HL-60/S4 (cell line): ENCODE data around the gene HTR3B.
"Not testable (repeated sequence)": the region's sequence is repeated elsewhere in the genome, so short reads cannot be mapped to it uniquely, and the experiment has no call there.

Source experiments
- in situ Hi-C: fragments of 300-500 bp; cut with MboI; formaldehyde crosslinking; loops from 2 replicates; pipeline ENCODE4 v1.14.3; 2022; ENCODE audit warnings: low sequenced_read_pairs

HTR3B gene

GRCh38 chr11:113881856-113882255 lies 22.7 kb upstream of the HTR3B start:
- in situ Hi-C loops, result no loop called here

DNA sequence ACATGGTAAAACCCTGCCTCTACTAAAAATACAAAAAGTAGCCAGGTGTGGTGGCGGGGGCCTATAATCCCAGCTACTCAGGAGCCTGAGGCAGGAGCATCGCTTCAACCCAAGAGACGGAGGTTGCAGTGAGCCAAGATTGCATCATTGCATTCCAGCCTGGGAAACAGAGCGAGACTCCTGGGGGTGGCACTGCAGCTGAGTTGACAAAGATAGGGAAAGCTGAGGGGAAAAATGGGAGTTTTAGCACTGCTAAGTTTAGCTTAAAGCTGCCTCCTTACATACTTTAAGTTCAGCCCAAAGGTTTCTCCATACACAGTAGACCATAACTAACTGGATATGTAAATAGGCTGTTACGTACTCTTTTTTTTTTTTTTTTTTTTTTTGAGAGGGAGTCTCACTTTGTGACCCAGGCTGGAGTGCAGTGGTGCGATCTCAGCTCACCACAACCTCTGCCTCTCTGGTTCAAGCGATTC lies 20.2 kb upstream of the HTR3B start:
- in situ Hi-C loops, result no loop called here

- in situ Hi-C loops, result no loop called here
Observed at GRCh38 chr11:113885897-113886296, 18.7 kb upstream of the HTR3B start.

- in situ Hi-C loops, result no loop called here
Observed at GRCh38 chr11:113888848-113889247, 15.7 kb upstream of the HTR3B start.

GRCh38 chr11:113894421-113894996 lies 10.1 kb upstream of the HTR3B start:
- in situ Hi-C loops, result loop anchor here (10.0 kb wide), 1 partner anchor 370 kb away; no protein-coding TSS in a partner anchor

- in situ Hi-C loops, result loop anchor here (10.0 kb wide), 1 partner anchor 369 kb away; no protein-coding TSS in a partner anchor
Observed at GRCh38 chr11:113895367-113896155, 9.0 kb upstream of the HTR3B start.

DNA sequence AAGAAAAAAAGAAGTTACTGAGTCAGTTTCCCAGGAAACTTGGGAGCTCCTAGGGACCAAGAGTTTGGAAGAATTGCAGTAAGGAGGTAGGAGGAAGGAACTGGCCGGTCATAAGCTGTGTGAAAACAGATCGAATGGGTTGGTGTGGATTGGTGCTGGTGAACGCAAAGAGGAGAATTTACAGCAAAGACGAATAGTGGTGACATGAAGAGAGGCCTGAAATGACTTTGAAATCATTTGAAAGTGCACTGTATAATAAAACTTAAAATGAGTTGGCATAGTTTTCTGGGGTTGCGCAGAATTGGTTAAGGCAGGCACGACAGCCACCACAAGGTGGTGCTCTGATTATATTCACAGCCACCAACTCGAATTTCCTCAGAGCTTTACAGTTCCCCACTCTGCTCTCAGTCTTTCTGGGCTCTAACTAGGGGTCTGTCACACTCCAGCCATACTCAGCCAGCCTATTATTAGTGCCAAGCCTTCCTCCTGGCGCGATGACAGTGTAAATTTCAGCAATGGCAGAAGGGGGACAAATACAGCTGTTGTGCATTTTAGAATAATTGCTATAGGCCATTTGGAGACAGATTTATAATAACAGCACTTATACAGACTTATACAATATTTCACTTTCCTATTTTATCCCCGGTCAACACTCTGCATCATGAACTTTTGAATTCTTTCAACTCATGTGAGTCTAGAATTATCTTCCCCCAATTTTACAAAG lies 8.3 kb upstream of the HTR3B start:
- in situ Hi-C loops, result loop anchor here (10.0 kb wide), 1 partner anchor 368 kb away; no protein-coding TSS in a partner anchor

DNA sequence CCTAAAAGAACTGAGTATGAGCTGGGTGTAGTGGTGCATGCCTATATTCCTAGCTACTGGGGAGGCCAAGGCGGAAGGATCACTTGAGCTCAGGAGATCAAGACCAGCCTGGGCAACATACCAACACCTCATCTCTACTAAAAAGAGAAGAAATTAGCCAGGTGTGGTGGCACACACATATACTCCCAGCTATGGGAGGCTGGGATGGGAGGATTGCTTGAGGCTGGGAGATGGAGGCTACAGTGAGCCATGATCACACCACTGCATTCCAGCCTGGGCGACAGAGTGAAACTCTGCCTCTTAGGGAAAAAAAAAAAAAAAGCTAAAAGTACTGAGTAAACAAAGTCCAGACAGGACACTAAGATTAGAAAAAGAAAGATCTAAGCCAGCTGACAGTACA lies 3.5 kb upstream of the HTR3B start:
- in situ Hi-C loops, result no loop called here

- in situ Hi-C loops, result no loop called here
Observed at GRCh38 chr11:113906038-113906437, 1.4 kb downstream of the HTR3B start.

DNA sequence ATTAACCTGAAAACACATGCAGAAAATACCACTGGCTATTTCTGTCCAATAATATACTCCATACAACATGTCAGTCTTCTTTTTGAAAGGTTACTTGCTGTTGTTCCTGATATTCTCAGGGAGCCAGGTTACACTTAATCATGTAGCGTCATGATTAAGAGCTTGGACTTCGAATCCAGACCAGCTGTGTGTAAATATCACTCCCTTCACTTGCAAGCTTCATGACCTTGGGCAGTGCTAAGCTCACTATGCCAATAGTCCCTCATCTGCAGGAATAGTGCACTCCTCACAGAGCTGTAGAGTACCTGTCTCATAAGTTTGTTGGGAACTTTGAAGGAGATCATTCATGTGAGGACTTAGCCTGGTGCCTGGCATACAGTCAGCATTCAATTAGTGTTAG lies 1.9 kb downstream of the HTR3B start:
- in situ Hi-C loops, result no loop called here

- in situ Hi-C loops, result no loop called here
Observed at GRCh38 chr11:113907152-113907551, 2.6 kb downstream of the HTR3B start.

DNA sequence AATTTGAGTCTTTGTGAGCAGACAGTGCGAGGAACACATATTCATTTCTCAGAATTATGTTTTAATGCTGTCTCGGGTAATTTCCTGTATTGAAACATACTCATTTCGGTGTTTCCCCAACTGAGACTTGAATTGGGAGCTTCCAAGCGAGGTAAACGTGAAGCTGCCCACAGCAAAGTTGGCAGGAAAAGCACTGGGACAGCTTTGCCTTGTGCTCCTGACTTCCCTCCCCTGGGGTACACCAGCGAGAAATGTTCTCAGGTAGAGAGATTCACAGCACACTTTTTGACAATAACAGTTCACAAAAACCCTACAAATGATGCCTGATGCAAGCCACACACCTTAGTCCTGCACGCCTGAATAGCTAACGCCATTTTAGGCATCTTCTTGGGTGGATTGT lies 3.1 kb downstream of the HTR3B start:
- in situ Hi-C loops, result no loop called here

DNA sequence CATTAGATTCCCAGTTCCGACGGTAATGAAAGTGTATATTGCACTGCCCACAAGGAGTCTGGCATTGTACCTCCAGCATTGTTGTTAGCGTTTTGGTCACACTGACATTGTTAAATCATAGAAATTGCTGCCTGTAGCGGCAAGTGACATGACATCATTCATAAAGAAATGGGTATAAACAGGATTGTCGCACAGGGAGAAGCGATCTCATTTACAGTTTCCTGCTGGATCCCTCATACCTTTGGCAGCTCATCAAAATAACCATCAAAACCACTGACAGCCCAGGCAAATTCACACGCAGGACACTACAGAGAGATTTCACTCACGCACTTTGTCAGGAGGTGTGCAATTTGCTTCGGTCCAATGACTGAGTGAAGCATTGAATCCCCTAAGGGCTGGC lies 3.5 kb downstream of the HTR3B start:
- in situ Hi-C loops, result no loop called here

GRCh38 chr11:113911491-113911890 lies 6.9 kb downstream of the HTR3B start:
- in situ Hi-C loops, result not testable (repeated sequence)

DNA sequence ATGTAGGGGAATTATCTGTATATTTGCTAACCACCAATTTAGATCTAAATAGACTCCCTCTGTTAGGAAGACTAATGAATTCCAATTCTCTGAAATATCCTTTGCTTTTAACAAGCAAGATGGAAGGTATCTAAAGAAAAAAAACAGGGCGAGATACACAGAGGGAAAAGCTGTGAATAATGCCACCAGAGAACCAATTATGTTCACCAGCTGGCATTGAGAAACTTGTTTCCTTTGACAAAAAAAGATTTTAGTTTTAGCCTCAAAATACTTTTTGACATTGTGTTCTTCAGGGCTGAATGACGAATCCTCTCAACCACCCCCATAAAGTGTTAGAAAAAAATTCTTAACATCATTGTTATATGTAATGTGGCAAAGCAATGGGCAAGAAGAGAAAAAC lies 19.0 kb downstream of the HTR3B start:
- in situ Hi-C loops, result no loop called here

DNA sequence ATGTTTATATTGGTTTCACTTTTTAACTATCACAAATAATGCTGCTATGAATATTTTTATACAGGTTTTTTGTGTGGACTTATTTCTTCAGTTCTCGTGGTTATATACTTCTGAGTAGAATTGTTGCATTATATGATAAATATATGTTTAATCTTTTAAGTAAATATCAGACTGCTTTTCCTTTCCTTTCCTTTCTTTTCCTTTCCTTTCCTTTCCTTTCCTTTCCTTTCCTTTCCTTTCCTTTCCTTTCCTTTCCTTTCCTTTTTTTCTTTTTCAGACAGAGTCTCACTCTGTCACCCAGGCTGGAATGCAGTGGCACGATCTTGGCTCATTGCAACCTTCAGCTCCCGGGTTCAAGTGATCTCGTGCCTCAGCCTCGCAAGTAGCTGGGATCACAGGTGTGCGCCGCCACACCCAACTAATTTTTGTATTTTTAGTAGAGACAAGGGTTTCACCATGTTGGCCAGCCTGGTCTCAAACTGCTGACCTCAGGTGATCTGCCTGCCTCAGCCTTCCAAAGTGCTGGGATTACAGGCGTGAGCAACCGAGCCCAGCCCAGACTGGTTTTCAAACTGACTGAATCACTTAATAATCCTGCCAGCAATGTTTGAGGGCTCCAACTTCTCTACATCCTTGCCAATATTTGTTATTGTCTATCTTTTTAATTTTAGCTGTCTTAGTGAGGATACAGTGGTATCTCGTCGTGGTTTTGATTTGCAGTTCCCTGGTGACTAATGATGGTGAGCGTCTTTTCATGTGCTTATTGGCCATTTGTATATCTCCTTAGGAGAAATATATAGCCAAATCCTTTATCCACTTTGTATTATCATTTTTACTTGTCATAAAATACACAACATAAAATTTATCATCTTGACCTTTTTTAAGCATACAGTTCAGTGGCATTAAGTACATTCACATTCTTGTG lies 21.9 kb downstream of the HTR3B start:
- in situ Hi-C loops, result no loop called here

DNA sequence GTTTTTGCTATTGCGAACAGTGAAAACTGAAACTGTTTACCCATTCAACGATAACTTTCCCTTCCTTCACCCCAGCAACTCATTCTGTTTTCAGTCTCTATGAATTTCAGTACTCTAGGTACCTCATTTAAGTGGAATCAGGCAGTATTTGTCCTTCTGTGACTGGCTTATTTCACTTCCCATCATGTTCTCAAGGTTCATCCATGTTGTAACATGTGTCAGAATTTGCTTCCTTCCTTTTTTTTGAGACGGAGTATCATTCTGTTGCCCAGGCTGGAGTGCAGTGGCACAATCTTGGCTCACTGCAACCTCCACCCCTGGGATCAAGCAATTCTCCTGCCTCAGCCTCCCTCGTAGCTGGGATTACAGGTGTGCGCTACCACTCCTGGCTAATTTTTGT lies 23.7 kb downstream of the HTR3B start:
- in situ Hi-C loops, result no loop called here

GRCh38 chr11:113932788-113933187 lies 28.2 kb downstream of the HTR3B start:
- in situ Hi-C loops, result no loop called here

DNA sequence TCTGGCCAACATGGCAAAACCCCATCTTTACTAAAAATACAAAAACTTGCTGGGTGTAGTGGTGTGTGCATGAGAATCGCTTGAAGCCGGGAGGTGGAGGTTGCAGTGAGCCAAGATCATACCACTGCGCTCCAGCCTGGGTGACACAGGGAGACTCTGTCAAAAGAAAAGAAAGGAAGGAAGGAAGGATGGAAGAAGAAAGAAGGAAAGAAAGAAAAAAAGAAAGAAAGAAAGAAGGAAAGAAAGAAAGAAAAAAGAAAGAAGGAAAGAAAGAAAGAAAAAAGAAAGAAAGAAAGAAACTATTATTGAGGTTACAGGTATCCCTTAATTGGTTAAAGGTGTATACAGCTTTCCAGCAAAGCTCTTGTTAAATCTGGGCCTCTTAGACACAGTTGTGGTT lies 29.6 kb downstream of the HTR3B start:
- in situ Hi-C loops, result not testable (repeated sequence)

DNA sequence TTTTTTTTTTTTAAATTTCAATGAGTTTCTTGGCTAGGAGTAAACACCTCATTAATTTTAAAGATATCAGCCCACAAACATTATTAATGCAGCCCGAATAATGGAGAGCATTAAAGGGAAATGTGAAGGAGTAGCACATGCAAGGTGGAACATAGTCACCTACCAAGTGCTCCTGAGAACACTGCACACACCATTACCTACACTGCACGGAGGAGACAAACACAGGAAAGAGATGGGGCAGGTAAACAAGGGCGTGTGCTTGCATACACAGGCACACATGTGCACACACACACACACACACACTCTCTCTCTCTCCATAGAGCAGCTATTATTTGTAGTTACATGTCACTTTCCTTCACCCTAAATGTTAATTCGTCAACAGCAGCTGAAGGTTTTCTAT lies 30.2 kb downstream of the HTR3B start:
- in situ Hi-C loops, result no loop called here

DNA sequence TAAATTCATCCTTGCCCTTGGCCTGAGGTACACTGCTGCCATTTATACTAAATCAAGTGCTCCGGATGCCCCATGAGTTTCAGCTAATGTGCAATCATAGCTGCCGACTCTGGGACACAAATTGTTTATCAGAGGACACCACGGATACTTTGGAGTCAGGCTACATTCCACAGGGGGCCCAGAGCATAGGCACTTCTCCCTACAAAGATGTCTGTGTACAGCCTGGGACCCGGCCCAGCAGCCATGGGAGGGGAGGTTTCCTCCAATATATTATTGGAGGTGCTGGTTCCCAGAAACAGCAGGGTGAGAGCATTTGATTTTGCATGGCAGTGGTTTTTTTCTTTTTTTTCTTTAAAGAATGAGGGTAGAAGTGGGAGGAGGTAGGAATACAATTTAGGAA lies 31.3 kb downstream of the HTR3B start:
- in situ Hi-C loops, result no loop called here
